Endodermal cell (in vitro differentiated cells): ENCODE measurements around the gene QRICH1. TPM values are rescaled to one million over a fixed set of nuclear protein-coding genes. Genes with fewer than 3 reads are reported as not detected.
A peak's percentile ranks its signal among the peaks of the same experiment; 100 is the strongest.

Experiments
- DNase-seq: peaks from one replicate; pipeline ENCODE4 v3.0.0-alpha.2; 2017
- H3K27ac ChIP-seq: 2 replicates; pipeline ENCODE4 v1.5.1; 2013; ENCODE audit warnings: mild to moderate bottlenecking, low read depth, low read length, moderate library complexity
- H3K27me3 ChIP-seq: 2 replicates; pipeline ENCODE4 v1.6.1; 2013; ENCODE audit warnings: mild to moderate bottlenecking, low read length, moderate library complexity; ENCODE audit not compliant: insufficient read depth, control insufficient read depth, poor library complexity, severe bottlenecking
- H3K36me3 ChIP-seq: 2 replicates; pipeline ENCODE4 v1.7.0; 2013; ENCODE audit warnings: mild to moderate bottlenecking, low read length, moderate library complexity; ENCODE audit not compliant: control insufficient read depth, insufficient read depth
- H3K4me1 ChIP-seq: one replicate; pipeline ENCODE4 v1.7.0; 2013; ENCODE audit warnings: low read length; ENCODE audit not compliant: control insufficient read depth, insufficient read depth
- H3K4me3 ChIP-seq: 2 replicates; pipeline ENCODE4 v1.5.1; 2013; ENCODE audit warnings: mild to moderate bottlenecking, low read length, moderate library complexity
- H3K9ac ChIP-seq: 2 replicates; pipeline ENCODE4 v1.6.1; 2013; ENCODE audit warnings: mild to moderate bottlenecking, low read length, moderate library complexity; ENCODE audit not compliant: poor library complexity, severe bottlenecking; ENCODE audit errors: extremely low read depth
- H3K9me3 ChIP-seq: 2 replicates; pipeline ENCODE4 v1.6.1; 2013; ENCODE audit warnings: mild to moderate bottlenecking, low read length, moderate library complexity; ENCODE audit not compliant: control insufficient read depth
- H3K27ac Mint-ChIP-seq: 2 replicates; pipeline ENCODE4 v1.8.0; 2020; ENCODE audit warnings: mixed read lengths
- H3K27me3 Mint-ChIP-seq: 2 replicates; pipeline ENCODE4 v1.8.0; 2021; ENCODE audit warnings: mild to moderate bottlenecking, mixed read lengths; ENCODE audit not compliant: insufficient read depth
- H3K36me3 Mint-ChIP-seq: 2 replicates; pipeline ENCODE4 v1.8.0; 2020; ENCODE audit warnings: low read depth, mixed read lengths
- H3K4me1 Mint-ChIP-seq: 2 replicates; pipeline ENCODE4 v1.8.0; 2020; ENCODE audit warnings: mixed read lengths
- H3K4me3 Mint-ChIP-seq: 2 replicates; pipeline ENCODE4 v1.8.0; 2020; ENCODE audit warnings: mild to moderate bottlenecking, moderate library complexity, mixed read lengths
- H3K9me3 Mint-ChIP-seq: 2 replicates; pipeline ENCODE4 v1.8.0; 2020; ENCODE audit warnings: mild to moderate bottlenecking, mixed read lengths
- WGBS, 2 experiments: methylation state at CpG; one replicate each; pipeline versions ENCODE4 v1.1.5 to v1.1.7; 2013; ENCODE audit warnings: missing lambda C conversion rate in 2 of 2, mixed read lengths in 1 of 2; ENCODE audit not compliant: insufficient coverage in 1 of 2, insufficient read length in 1 of 2; 5-methylcytosine and 5-hydroxymethylcytosine counted together
- total RNA-seq, 2 donors: library from RNA; stranded (reverse); fragmentation: NEBNext Ultra II Directional in 1 of 2; extraction: Animal tissue kit (Norgen Biotek cat#: 25700) in 1 of 2; gene quantifications; 2 replicates in 1 of 2; 3 replicates in 1 of 2; pipeline ENCODE4 v1.2.1, GENCODE V29; 2021
- TF ChIP-seq, protein P1 (sequence below): fragments of 200-600 bp; sonication (generic); conservative IDR thresholded peaks from 2 replicates; pipeline ENCODE4 v1.5.0; 2021; ENCODE audit warnings: antibody characterized with exemption, mild to moderate bottlenecking

QRICH1 gene
- total RNA-seq, 2 donors from 2014 or later, result 127 to 155 TPM

DNA sequence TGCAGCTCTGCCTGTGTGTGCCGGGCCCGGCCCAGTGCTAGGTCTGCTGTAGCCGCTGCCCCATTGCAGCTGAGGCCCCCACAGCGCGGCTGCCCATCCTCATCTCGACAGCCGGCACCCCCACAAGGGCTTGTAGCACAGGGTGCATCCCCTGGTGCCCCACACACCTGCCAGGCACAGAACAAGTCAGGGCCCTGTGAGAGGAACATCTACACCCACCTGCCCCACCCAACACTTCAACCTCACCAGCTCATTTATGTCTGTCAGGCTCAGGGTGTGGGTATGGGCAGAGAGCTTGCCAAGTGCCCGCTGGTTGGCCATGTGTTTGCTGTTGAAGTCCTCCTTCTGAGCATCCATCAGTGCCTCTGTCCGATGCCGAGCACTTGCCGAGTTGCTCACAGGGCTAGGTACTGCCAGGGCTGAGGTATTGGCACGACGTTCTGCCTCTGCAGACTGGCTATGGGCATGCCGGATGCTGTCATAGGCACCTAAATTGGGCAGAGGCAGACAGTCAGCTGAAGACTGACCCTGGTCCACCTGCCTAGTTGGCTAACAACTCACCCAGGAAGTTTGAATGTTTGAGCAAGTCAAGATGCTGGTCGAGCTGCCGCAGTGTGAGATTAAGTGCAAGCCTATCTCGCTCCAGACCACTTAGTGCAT is 29.1 kb upstream of the QRICH1 start:
- H3K9me3 ChIP-seq, result no peaks in the 10 kb centered on the region
- Mint-ChIP-seq H3K4me1 (peaks cover 4% of the 10 kb centered on the region), H3K27ac (no peak overlapping the region), H3K4me3 (no peak overlapping the region), H3K9me3 (no peaks in the 10 kb centered on the region), H3K36me3 (peaks cover 23% of the 10 kb centered on the region), H3K27me3 (no peaks in the 10 kb centered on the region)
- no peaks in the 10 kb centered on the region for H3K27me3 ChIP-seq
- H3K36me3 ChIP-seq, result peaks cover 41% of the 10 kb centered on the region
- whole genome bisulfite sequencing, 2 experiments, result 91 to 93% methylated on average over 12 to 17 of the region's 17 CpGs
- H3K27ac ChIP-seq, result no peak overlapping the region
- no peak overlapping the region for H3K4me3 ChIP-seq
- DNase-seq, result no peak
- TF ChIP-seq, protein P1, sequence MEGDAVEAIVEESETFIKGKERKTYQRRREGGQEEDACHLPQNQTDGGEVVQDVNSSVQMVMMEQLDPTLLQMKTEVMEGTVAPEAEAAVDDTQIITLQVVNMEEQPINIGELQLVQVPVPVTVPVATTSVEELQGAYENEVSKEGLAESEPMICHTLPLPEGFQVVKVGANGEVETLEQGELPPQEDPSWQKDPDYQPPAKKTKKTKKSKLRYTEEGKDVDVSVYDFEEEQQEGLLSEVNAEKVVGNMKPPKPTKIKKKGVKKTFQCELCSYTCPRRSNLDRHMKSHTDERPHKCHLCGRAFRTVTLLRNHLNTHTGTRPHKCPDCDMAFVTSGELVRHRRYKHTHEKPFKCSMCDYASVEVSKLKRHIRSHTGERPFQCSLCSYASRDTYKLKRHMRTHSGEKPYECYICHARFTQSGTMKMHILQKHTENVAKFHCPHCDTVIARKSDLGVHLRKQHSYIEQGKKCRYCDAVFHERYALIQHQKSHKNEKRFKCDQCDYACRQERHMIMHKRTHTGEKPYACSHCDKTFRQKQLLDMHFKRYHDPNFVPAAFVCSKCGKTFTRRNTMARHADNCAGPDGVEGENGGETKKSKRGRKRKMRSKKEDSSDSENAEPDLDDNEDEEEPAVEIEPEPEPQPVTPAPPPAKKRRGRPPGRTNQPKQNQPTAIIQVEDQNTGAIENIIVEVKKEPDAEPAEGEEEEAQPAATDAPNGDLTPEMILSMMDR, result no peak
- peaks cover 4% of the 10 kb centered on the region for H3K4me1 ChIP-seq
- no peak overlapping the region for H3K9ac ChIP-seq

- no peak overlapping the region for H3K9ac ChIP-seq
- WGBS, 2 experiments, result 94 to 97% methylated on average over 7 of the region's 7 CpGs
Observed at GRCh38 chr3:49122451-49122850, 28.6 kb upstream of the QRICH1 start.

DNA sequence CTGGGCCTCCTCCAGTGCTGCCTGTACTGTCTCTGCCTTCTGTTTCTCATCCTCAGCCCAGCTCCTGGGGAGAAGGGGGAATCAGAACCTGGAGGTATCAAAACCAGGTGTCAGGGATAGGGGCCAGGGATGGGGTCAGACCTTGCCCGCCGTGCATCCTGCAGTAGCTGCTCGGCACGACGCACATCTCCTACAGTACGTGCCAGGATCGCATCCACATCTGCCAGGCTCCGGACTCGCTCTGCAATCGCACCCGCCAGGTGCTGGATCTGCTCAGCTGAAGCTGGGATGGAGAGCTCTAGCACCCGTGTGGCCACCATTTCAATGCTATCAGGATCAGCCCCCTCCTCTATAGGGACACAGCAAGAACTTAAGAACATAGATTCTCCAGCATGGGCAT is 28.2 kb upstream of the QRICH1 start:
- no peak for DNase-seq
- Mint-ChIP-seq H3K27ac (no peak overlapping the region), H3K27me3 (no peaks in the 10 kb centered on the region), H3K36me3 (peaks cover 30% of the 10 kb centered on the region), H3K4me3 (peak overlapping the region; percentile 76), H3K4me1 (peaks cover 4% of the 10 kb centered on the region), H3K9me3 (no peaks in the 10 kb centered on the region)
- H3K9me3 ChIP-seq, result no peaks in the 10 kb centered on the region
- peaks cover 4% of the 10 kb centered on the region for H3K4me1 ChIP-seq
- H3K4me3 ChIP-seq, result no peak overlapping the region
- TF ChIP-seq, protein P1, result no peak
- H3K27me3 ChIP-seq, result no peaks in the 10 kb centered on the region
- H3K27ac ChIP-seq, result no peak overlapping the region
- no peak overlapping the region for H3K9ac ChIP-seq
- WGBS, 2 experiments, result 95 to 99% methylated on average over 10 to 12 of the region's 12 CpGs
- peaks cover 50% of the 10 kb centered on the region for H3K36me3 ChIP-seq

More at GRCh38 chr3:49122451-49122850, 28.6 kb upstream of the QRICH1 start:
- no peaks in the 10 kb centered on the region for H3K9me3 ChIP-seq
- peaks cover 46% of the 10 kb centered on the region for H3K36me3 ChIP-seq
- H3K27ac ChIP-seq, result no peak overlapping the region
- TF ChIP-seq, protein P1, result no peak
- H3K4me3 Mint-ChIP-seq, result no peak overlapping the region
- H3K4me1 ChIP-seq, result peaks cover 4% of the 10 kb centered on the region
- H3K27me3 ChIP-seq, result no peaks in the 10 kb centered on the region
- no peaks in the 10 kb centered on the region for H3K9me3 Mint-ChIP-seq
- no peaks in the 10 kb centered on the region for H3K27me3 Mint-ChIP-seq
- peaks cover 28% of the 10 kb centered on the region for H3K36me3 Mint-ChIP-seq
- peaks cover 4% of the 10 kb centered on the region for H3K4me1 Mint-ChIP-seq
- DNase-seq, result no peak
- no peak overlapping the region for H3K4me3 ChIP-seq
- H3K27ac Mint-ChIP-seq, result no peak overlapping the region
